GM12878 (cell line): ENCODE data around the gene CTDP1. TPM values are rescaled to one million over a fixed set of nuclear protein-coding genes. Genes with fewer than 3 reads are reported as not detected.

ENCODE experiments used
- ATAC-seq: fragments of 200-7000 bp; cut with Tn5 transposase; 3 replicates; pipeline ENCODE4 v1.9.1; 2020; ENCODE audit warnings: mild to moderate bottlenecking, moderate library complexity
- BruUV-seq: library from RNA; stranded (reverse); fragments of 400-500 nt; replicated peaks from 2 replicates; lab custom pipeline; 2021; lab: Mats Ljungman, UMichigan
- CTCF ChIA-PET: fragments of 300-600 bp; sonication (Branson Sonifier 250); formaldehyde crosslinking; extraction: SDS; loops from one replicate; lab custom pipeline; 2021; ENCODE audit warnings: inconsistent platforms; lab: Yijun Ruan, JAX
- POLR2A ChIA-PET: fragments of 350-600 bp; formaldehyde crosslinking; extraction: SDS; loops from one replicate; lab custom pipeline; 2021; ENCODE audit warnings: inconsistent platforms; lab: Charles Lee
- RAD21 ChIA-PET: fragments of 300-600 bp; sonication (Branson Sonifier 250); formaldehyde crosslinking; loops from one replicate; lab custom pipeline; 2023; ENCODE audit warnings: antibody characterized with exemption; ENCODE audit not compliant: unreplicated experiment; lab: Charles Lee
- SMC1A ChIA-PET: fragments of 300-600 bp; sonication (Branson Sonifier 250); formaldehyde crosslinking; loops from one replicate; lab custom pipeline; 2023; ENCODE audit not compliant: unreplicated experiment, uncharacterized antibody; lab: Charles Lee
- DNase-seq: peaks from one replicate; pipeline ENCODE4 v3.0.0-alpha.2; 2011; ENCODE audit warnings: low read depth, low spot score
- FAIRE-seq: peaks from 3 replicates; lab custom pipeline; 2011; peaks lifted over from hg19 to GRCh38; lab: Jason Lieb, UNC
- H2AFZ ChIP-seq: 2 replicates; pipeline ENCODE4 v1.6.0; 2011; ENCODE audit warnings: low read depth, low read length, control low read depth; ENCODE audit not compliant: control insufficient read depth
- H3K27ac ChIP-seq: 2 replicates; pipeline ENCODE4 v1.5.1; 2011; ENCODE audit warnings: control low read depth; ENCODE audit not compliant: control insufficient read depth, insufficient read depth
- H3K27me3 ChIP-seq, 2 experiments: replicated peaks in 1 of 2; 2 replicates each; pipeline versions ENCODE4 v1.6.0 to v1.6.1; 2011; ENCODE audit warnings: low read length in 1 of 2; ENCODE audit not compliant: control insufficient read depth in 2 of 2, insufficient read depth in 2 of 2
- H3K36me3 ChIP-seq, 2 experiments: 2 replicates each; pipeline ENCODE4 v1.5.1; 2011; ENCODE audit warnings: low read length in 1 of 2; ENCODE audit not compliant: control insufficient read depth in 2 of 2, insufficient read depth in 2 of 2
- H3K4me1 ChIP-seq: 2 replicates; pipeline ENCODE4 v1.6.1; 2011; ENCODE audit warnings: mild to moderate bottlenecking, low read length, moderate library complexity, mixed read lengths; ENCODE audit not compliant: control insufficient read depth, insufficient read depth
- H3K4me2 ChIP-seq: 2 replicates; pipeline ENCODE4 v1.6.0; 2011; ENCODE audit warnings: control low read depth; ENCODE audit not compliant: control insufficient read depth, insufficient read depth
- H3K4me3 ChIP-seq: fragments of 200-600 bp; sonication (generic); 2 replicates; pipeline ENCODE4 v1.5.1; 2016
- H3K79me2 ChIP-seq: 2 replicates; pipeline ENCODE4 v1.6.0; 2011; ENCODE audit warnings: low read length; ENCODE audit not compliant: control insufficient read depth, insufficient read depth
- H3K9ac ChIP-seq: 2 replicates; pipeline ENCODE4 v1.8.0; 2011; ENCODE audit warnings: low read length, control low read depth, mixed read lengths; ENCODE audit not compliant: control insufficient read depth, insufficient read depth
- H3K9me3 ChIP-seq: replicated peaks from 3 replicates; pipeline ENCODE4 v1.5.1; 2011; ENCODE audit warnings: mild to moderate bottlenecking, low read length; ENCODE audit not compliant: control insufficient read depth, insufficient read depth
- H4K20me1 ChIP-seq: 2 replicates; pipeline ENCODE4 v1.6.0; 2011; ENCODE audit not compliant: control insufficient read depth, insufficient read depth
- ATF3 ChIP-seq: IDR thresholded peaks from 2 replicates; pipeline ENCODE4 v1.6.1; 2011; ENCODE audit warnings: low read depth, mild to moderate bottlenecking, low read length, moderate library complexity, borderline replicate concordance; ENCODE audit errors: extremely low read depth
- BCL3 ChIP-seq: IDR thresholded peaks from 2 replicates; pipeline ENCODE4 v1.6.1; 2011; ENCODE audit warnings: borderline replicate concordance, low read depth, mild to moderate bottlenecking, moderate library complexity, low read length; ENCODE audit not compliant: insufficient read depth, poor library complexity, severe bottlenecking
- CUX1 ChIP-seq: IDR thresholded peaks from 2 replicates; pipeline ENCODE4 v1.6.1; 2012; ENCODE audit warnings: improper control_type of control experiment, low read depth, low read length; ENCODE audit not compliant: insufficient replicate concordance
- EED ChIP-seq: sonication (generic); IDR thresholded peaks from 2 replicates; pipeline ENCODE4 v1.6.1; 2016; ENCODE audit warnings: antibody characterized with exemption, low read depth
- PBX3 ChIP-seq: IDR thresholded peaks from 2 replicates; pipeline ENCODE4 v1.6.1; 2011; ENCODE audit warnings: mild to moderate bottlenecking, low read depth, low read length, moderate library complexity; ENCODE audit not compliant: insufficient replicate concordance
- ZSCAN29 ChIP-seq: fragments of 450-650 bp; IDR thresholded peaks from 2 replicates; pipeline ENCODE4 v1.6.1; 2017; ENCODE audit warnings: mild to moderate bottlenecking, moderate library complexity
- WGBS: methylation state at CpG from one replicate; pipeline ENCODE4 v1.1.6; 2016; ENCODE audit warnings: low lambda C conversion rate; ENCODE audit not compliant: insufficient replicate concordance, insufficient coverage; ENCODE audit errors: missing lambda C conversion rate; 5-methylcytosine and 5-hydroxymethylcytosine counted together
- in situ Hi-C: fragments of 300-500 bp; cut with MboI; formaldehyde crosslinking; loops from 9 replicates; pipeline ENCODE4 v1.14.3; 2018; ENCODE audit warnings: mixed read lengths
- intact Hi-C: fragments of 100-400 bp; cut with micrococcal nuclease; formaldehyde crosslinking; loops from one replicate; pipeline ENCODE4 v1.14.2; 2022; ENCODE audit not compliant: unreplicated experiment
- polyA plus RNA-seq, 11 experiments: library from polyadenylated mRNA; depleted of rRNA in 4 of 11; unstranded in 6 of 11; stranded (reverse) in 5 of 11; fragments of >200 nt; fragmentation: Nextera tagmentation in 4 of 11; fragmentation: Illumina TruSeq in 1 of 11; extraction: Ambion mirVana in 4 of 11; extraction: Trizol in 1 of 11; gene quantifications; 1 replicate in 1 of 11; 2 replicates in 10 of 11; pipeline versions ENCODE4 v1.2.1 to v1.2.3, GENCODE V29; 2011 to 2016; ENCODE audit warnings: inconsistent platforms in 2 of 11, missing spikeins in 2 of 11, low read depth in 1 of 11
- total RNA-seq, 4 experiments: library from RNA; depleted of rRNA in 3 of 4; stranded (reverse); fragments of >200 nt in 3 of 4; fragmentation: Illumina TruSeq in 1 of 4; extraction: Trizol in 1 of 4; gene quantifications; 2 replicates each; pipeline versions ENCODE4 v1.2.1 to v1.2.3, GENCODE V29; 2013 to 2021

Gene CTDP1
- total and polyA plus RNA-seq, 10 of the 15 experiments (the other 5 are each of a cell fraction or from before 2014, with no cell fraction given) = 0.32 to 31.3 (median 8.8) TPM

- TF ChIP-seq CUX1 = no peak
Observed at GRCh38 chr18:79747156-79747845, 67.7 kb downstream of the CTDP1 start (continued).

- in situ Hi-C loops (no loop called here), intact Hi-C loops (no loop called here)
- BruUV-seq = no TSS peak
- no peak for DNase-seq
- no peak overlapping the region for H2AFZ ChIP-seq
- H3K79me2 ChIP-seq = no peaks in the 10 kb centered on the region
- H3K4me2 ChIP-seq = no peak overlapping the region
- H3K9me3 ChIP-seq = no peaks in the 10 kb centered on the region
- ChIA-PET POLR2A (no interaction called here), CTCF (no interaction called here), SMC1A (no interaction called here), RAD21 (no interaction called here)
- H3K9ac ChIP-seq = no peak overlapping the region
- H4K20me1 ChIP-seq = no peaks in the 10 kb centered on the region
- no peak overlapping the region for H3K4me3 ChIP-seq
- H3K27ac ChIP-seq = no peak overlapping the region
- no peak for FAIRE-seq
- H3K36me3 ChIP-seq = peaks cover 4 to 9% of the 10 kb centered on the region in 2 experiments
- 94% methylated on average over 36 of the region's 36 CpGs for WGBS
- TF ChIP-seq EED (no peak), PBX3 (peak; percentile 12), ZSCAN29 (no peak), BCL3 (peak; percentile 84), ATF3 (no peak)
- no peaks in the 10 kb centered on the region for H3K27me3 ChIP-seq
- no peaks in the 10 kb centered on the region for H3K4me1 ChIP-seq
- ATAC-seq = no peak
Observed at GRCh38 chr18:79748321-79749180, 68.9 kb downstream of the CTDP1 start.
